NCI-H128 (cell line): ENCODE measurements around the gene MYL6B.

ENCODE experiments used
- DNase-seq: peaks from one replicate; lab custom pipeline; 2025; ENCODE audit not compliant: unreplicated experiment; lab: John Stamatoyannopoulos, UW

The MYL6B gene

GRCh38 chr12:56121204-56121870, 31.1 kb upstream of the MYL6B start:
- no peak for DNase-seq

- no peak for DNase-seq
These were observed 29.8 kb upstream of the MYL6B start for GRCh38 chr12:56122637-56123036.

- no peak for DNase-seq
These were observed 28.3 kb upstream of the MYL6B start for GRCh38 chr12:56124133-56124532.

GRCh38 chr12:56126732-56127239, 25.6 kb upstream of the MYL6B start:
- no peak for DNase-seq

GRCh38 chr12:56127485-56127887, 24.9 kb upstream of the MYL6B start:
- DNase-seq, result no peak

GRCh38 chr12:56127888-56128669, 24.3 kb upstream of the MYL6B start, which contains the start of gene ESYT1:
ESYT1 (plus strand) TSS chr12:56128267; CDS start chr12:56128320, 53 bp downstream.
- DNase-seq, result peak; percentile 99

GRCh38 chr12:56128670-56129205, 23.6 kb upstream of the MYL6B start:
- no peak for DNase-seq

GRCh38 chr12:56129206-56129941, 23.0 kb upstream of the MYL6B start:
- no peak for DNase-seq

- no peak for DNase-seq
These were observed 22.4 kb upstream of the MYL6B start for GRCh38 chr12:56129942-56130495.

- DNase-seq, result no peak
These were observed 21.5 kb upstream of the MYL6B start for GRCh38 chr12:56130876-56131275.

- DNase-seq, result no peak
These were observed 17.5 kb upstream of the MYL6B start for GRCh38 chr12:56134897-56135296.

- DNase-seq, result no peak
These were observed 14.4 kb upstream of the MYL6B start for GRCh38 chr12:56137853-56138571.

- no peak for DNase-seq
These were observed 10.2 kb upstream of the MYL6B start for GRCh38 chr12:56141946-56142784.

GRCh38 chr12:56143217-56143616, 9.2 kb upstream of the MYL6B start:
- no peak for DNase-seq

- DNase-seq, result no peak
These were observed 8.5 kb upstream of the MYL6B start for GRCh38 chr12:56143870-56144269.

- DNase-seq, result no peak
These were observed 7.2 kb upstream of the MYL6B start for GRCh38 chr12:56145217-56145616.

- no peak for DNase-seq
These were observed 5.6 kb upstream of the MYL6B start for GRCh38 chr12:56146492-56147460.

- DNase-seq, result no peak
These were observed 1.8 kb upstream of the MYL6B start for GRCh38 chr12:56150563-56150962.
